HG03139 (cell line): ENCODE measurements around the gene MICALL2.

Experiments used
- ATAC-seq: cut with Tn5 transposase; IDR thresholded peaks from one replicate; pipeline ENCODE4 v1.9.1; 2021; ENCODE audit not compliant: unreplicated experiment

Gene MICALL2

DNA sequence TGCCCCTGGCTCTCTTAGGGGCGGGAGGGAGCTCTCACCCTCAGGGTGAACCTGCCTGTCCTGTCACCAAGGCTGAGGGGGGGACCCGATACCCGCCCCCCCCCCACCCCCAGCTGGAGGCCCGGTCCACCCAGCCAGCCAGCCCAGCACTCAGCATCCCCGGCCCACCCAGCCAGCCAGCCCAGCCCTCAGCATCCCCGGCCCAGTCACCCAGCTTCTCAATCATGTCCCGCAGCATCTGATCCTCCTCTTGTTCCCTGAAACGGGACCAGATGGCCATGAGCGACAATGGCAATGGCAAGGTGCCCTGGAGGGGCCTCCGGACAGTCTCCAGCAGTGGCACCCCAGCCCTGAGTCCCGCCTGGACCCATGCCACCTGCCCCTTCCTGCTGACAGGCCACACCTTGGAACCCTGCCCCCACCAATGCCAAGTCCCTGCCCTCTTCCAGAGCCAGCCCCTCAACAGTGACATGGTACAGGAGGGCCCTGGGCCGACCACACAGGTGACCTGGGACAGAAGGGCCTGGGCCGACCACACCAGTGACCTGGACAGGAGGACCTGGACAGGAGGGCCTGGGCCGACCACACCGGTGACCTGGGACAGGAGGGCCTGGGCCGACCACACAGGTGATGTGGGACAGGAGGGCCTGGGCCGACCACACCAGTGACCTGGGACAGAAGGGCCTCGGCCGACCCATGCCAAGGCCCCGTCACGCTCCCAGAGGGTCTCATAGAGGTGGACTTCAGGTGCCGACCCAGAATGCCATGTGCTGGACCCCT lies 24.2 kb downstream of the MICALL2 start:
- no peak for ATAC-seq

DNA sequence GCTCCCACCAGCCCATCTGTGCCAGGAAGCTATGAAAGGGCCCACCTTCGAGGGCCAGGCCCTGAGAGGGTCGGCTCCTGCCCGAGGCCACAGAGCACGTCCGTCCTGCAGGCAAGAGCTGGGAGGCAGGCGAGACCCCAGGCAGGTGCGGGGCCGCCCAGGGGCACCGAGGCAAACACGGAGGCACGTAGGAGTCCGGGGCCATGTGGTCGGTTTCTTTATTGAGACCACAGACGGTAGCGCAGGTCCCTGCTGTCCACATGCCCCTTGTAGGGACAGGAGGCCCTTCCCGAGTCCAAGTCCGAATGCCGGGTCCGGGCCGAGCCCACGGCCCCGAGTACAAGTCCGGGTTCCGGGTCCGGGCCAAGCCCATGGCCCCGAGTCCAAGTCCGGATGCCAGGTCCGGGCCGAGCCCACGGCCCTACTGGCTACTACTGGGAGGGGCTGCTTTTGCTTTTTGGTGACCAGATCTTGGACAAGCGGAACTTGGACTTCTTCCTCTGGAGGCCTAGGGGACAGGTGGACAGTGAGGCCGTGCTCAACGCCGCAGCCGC lies 25.0 kb downstream of the MICALL2 start:
- ATAC-seq: no peak

DNA sequence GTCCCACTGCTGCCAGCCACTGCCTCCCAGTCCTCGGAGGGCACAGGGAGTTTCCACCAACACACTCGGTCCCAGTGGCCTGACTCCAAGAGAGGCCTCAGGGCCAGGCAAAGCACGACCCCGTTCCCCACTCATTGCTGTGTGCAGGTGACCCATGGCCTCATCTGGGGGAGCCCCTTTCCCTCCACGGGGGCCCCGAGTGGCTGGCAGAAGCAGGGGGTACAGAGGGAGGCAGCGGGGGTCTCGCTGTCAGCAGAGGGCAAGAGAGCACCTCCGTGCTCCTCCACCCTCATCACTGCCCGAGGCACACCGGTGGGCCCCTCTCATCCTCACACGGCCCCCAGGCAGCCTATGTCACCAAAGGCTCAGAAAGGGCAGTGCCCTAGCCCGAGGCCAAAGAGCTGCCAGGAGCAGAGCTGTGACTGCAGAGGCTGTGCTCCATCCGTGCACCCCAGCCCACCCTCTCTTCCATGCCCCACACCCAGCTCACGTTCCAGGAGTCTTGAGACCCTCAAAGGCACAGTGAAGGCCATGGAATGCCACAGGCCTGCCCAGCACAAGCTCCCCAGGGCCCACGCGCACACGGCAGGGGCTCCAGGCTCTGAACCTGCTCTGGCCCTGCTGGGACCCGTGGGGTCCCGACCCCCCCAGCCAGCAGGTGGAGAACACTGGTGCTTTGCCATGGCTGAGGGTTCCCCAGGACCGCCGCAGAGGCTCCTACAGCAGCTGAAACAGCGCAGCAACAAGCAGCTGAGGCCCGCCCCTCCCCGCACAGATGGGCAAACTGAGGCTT lies 25.9 kb downstream of the MICALL2 start:
- no peak for ATAC-seq

DNA sequence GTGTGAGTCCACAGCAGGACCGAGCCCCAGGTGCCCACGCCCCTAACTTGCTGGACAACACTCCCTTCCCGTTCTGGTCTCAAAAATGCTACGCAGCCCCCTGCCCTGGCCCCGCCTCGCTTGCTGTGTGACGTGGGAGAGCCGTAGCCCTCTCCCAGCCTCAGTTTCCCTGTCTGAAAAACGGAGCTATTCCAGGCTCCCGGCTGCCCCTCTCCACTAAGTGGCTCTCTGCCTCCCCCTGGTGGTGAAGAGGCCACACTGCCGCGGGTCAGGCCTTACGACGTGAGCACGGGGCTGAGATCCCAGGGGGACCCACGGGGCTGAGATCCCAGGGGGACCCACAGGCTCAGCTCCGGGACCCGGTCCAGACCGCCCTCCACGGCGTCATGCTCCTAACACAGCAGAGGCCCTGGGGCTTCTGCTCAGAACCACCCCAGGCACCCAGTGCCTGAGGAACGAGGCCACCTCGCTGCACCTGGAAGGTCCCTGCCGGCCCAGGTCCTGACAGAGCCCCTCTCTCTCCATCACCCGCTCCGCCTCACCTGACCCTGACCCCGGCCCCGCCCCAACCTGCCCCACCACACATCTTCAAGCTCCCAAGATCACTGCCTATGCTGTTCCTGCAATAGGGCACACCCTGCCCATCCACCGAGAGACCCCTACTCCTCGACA lies 26.7 kb downstream of the MICALL2 start:
- ATAC-seq: no peak

DNA sequence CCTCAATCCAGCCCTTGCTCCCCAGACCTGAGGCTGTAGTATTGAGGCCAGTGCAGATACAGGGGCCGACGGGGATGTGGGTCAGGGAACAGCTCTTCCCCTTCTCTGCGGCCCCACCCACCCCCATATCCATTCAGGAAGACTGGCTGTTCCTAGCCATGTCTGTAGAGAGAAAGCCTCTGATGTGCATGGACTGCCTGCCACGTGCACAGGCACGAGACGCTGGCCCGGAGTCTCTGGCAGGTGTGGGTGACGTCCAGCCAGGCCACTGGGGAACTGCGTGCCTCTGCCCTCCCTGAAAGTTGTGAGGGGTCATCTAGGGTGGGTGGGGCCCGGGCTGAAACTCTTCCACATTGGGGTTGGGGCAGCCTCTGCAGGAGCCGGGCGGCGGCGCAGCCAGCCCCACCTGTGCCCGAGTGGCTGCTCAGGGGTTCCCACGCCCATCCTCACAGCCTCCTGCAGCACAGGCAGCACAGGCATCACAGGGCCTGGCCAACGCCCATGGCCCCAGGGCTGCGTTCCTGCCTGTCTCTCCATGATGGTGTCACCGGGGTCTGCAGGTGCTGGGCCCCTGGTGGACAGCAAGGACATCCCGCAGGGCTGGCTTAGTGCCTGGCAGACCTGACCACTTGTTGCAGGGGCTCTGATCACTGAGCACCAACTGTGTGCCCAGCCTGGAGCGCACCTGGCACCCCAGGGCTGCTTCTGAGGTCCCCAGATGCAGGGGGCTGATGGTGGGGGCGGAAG lies 27.5 kb downstream of the MICALL2 start:
- ATAC-seq: no peak

DNA sequence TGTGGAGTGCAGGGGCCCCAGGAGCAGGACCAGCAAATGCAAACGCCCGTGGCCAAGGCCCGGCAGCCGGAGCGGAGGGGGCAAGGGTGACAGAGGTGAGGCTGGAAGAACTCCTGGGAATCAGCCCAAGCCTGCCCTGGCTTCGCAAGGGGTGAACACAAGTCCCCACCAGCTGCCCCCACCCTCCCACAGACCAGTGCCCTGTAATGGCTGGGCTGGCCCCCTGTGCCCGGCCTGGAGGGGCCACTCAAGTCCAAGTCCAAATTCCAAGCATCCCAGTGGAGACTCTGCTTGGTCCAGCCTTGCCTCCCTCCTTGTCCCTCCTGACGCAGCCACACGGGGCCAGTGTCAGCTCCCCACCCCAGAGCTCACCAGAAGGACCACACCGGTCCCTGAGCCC lies 28.0 kb downstream of the MICALL2 start:
- ATAC-seq: no peak

DNA sequence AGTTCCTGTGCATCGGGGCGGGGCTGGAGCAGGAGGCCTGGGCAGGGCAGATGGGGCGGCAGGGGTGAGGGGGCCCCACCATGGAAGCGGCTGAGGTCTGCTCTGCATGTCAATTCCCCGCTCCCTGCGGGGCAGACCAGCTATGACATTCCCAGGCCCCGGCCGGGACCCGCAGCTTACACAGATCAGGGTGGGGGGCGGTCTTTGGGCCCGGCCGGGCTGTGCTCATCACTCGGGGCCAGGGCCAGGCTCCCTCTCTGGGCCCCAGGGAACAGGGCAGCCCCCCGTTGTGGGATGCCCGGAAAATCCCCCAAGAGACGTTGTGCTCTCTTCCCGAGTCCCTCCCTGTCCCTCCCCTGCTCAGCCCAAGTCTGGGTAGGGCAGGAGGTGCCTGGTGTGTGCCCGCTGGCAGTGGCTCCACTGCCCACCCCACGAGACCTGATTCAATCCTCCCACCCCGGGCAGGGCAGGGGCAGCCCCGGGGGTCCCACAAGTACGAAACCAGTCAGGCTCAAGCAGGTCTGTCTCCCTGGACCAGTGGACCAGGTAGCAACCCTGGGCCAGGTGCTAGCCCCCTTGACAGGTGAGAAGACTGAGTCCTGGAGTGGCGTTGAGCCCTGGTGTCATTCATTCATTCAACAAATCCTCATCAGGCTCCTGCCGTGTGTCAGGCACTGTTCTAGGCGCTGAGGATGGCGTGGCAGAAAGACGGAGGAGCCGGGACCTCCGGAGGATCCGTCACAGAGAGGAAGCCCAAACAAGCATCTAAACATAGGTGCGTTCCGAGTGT lies 29.0 kb downstream of the MICALL2 start:
- no peak for ATAC-seq

DNA sequence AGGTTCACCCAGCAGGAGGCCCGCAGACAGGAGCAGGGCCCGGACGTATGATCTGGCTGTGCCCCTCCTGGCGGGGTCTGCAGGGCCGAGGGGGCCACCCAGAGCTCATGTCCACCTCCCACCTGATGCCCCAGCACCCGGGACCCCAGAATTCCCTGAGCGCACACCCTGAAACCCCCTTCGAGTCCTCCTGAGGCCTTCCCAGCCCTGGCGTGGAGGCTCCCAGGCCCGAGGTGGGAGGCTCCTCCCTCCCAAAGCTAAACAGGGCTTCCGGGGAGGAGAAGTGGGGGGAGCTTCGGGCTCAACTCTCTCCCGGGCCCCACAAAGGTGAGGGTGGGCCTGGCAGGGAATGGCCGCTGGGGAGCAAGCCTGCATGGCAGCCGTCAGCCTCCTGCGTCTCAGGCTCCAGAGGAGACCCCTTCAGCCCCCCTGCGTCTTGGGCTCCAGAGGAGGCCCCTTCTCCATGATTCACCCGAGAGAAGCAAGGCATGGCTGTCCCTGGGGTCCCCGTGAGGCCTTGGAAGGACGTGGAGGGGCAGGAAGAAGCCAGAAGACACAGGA lies 30.2 kb downstream of the MICALL2 start:
- ATAC-seq: no peak

DNA sequence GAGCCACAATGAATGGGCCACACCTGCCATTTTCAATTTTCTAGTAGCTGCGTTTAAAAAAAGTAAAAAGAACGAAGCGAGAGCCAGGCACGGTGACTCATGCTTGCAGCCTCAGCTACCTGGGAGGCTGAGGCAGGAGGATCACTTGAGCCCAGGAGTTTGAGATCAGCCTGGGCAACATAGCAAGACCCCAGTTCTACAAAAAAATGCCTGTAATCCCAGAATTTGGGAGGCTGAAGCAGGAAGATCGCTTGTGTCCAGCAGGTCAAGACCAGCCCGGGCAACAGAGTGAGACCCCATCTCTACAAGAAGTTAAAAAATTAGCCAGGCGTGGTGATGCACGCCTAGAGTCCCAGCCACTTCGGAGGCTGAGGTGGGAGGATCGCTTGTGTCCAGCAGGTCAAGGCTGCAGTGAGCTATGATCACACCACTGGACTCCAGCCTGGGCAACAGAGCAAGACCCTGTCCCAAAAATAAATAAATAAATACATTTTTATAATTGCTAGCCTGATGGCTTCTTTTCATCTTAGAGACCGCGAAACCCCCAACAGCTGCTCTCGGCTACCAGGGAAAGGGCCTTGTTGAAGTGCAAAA lies 32.1 kb downstream of the MICALL2 start:
- ATAC-seq: no peak

DNA sequence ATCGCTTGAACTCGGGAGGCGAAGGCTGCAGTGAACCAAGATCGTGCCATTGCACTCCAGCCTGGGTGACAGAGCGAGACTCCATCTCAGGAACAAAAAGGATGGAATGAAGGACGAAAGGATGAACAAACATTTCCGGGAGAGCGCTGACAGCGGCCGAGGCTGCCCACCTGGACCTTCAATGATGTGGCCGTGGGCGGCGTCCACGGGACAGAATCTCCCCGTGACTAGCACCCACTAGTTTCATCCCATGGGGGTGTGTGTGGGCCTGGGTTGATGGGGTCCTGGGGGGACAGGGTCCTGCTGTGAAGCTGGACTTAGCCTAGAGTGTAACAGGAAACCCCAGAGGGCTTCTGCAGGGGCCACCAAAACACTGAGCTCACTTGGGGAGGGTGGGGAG lies 32.8 kb downstream of the MICALL2 start:
- ATAC-seq: no peak

DNA sequence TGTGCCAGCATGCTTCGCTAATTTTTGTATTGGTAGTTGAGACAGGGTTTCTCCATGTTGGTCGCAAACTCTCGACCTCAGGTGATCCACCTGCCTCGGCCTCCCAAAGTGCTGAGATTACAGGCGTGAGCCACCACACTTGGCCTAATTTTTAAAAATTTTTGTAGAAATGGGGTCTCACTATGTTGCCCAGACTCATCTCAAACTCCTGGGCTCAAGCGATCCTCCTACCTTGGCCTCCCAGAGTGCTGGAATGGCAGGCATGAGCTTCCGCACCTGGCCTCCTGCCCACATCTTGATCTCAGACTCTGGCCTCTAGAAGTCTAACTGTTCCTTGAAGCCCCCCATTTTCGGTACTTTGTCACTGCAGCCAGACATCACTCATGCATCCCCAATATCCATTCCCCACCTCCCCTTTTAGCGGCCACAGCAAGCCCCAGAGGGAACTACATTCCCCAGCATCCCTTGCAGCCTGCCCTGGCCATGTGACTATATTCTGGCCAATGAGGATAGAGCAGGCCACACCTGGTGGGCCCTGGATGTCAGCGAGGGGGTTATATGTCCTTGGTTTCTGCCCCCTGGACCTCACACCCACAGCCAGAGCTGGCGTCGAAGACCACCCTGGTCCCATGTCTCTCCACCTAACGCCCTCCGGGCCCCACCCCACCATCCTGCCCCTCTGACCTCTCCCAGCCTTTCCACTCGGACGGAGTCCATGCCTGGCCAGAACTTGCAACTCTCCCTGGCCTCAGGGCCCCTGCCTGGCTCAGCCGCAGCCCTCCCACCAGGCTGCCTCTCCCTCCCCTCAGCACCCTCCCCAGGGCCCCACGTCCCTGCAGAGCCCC lies 33.8 kb downstream of the MICALL2 start:
- ATAC-seq: no peak

DNA sequence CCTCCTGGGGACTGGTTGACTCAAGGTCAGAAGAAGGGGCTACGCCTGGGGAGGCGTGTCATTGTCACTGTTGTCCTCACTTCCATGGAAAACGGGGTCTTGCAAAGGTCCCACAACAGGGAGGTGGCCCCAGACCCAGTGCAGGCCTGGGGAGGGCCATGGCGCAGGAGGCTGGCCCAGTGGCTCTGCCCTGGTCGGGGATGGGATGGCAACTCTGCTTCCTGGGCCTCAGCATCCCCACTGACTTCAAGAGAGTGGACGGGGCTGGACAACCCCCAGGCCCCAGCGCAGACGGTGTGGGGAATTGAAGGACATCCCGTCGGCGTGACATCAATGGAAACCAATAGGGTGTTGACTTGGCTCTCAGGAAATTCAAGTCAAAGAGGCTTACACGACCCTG lies 35.2 kb downstream of the MICALL2 start:
- no peak for ATAC-seq

DNA sequence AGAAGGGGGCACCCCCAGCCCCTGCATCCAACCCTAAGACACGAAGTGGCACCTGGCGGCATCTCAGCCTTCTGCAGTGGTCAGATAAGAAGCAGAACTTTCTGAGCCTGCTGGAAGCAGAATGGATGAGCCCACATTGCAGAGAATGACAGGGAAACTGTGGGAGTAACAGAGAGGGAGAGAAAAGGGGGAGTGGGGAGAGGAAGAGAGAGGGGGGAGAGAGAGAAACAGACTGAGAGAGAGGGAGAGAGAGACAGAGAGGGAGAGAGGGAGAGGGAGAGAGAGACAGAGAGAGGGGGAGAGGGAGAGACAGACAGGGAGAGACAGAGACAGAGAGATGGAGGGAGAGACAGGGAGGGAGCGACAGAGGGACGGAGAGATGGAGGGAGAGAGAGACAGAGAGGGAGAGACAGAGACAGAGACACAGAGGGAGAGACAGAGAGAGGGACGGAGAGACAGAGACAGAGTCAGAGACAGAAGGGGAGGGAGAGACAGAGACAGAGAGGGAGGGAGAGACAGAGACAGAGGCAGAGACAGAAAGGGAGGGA lies 35.9 kb downstream of the MICALL2 start:
- ATAC-seq: no peak

DNA sequence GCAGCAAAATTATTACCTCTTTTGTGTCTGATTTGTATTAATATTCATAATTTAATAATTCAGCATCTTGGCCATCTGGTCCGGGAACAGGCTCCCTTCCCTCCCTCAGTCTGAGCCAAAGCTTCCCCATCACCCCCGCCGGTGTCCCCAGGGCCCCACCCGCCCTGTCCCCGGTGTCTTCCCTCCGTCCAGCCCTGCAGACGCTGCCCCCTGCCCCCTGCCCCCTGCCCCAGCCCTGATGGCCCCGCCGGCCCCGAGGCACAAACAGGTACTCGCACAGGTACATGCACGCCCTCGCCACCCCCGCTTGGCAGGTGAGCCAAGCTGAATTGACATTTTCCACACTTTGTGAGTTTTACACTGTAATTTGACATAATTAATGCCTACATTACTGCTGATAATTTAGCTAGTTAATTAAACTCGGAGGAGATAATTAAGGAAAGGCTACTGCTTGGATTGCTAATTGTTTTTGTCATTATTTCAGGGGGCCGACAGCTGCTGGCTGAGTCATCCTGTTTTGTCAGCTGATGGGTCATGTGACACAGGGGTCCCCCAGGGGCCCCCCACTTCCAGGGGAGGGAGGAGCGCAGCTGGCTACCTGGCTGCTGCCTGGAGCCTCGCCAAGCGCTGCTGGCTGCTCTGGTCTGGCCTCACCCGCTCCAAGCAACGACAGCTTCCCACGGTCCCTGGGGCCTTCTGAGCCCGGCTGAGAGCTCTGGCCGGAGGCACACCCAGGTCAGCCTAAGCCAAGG lies 36.6 kb downstream of the MICALL2 start:
- ATAC-seq: no peak

DNA sequence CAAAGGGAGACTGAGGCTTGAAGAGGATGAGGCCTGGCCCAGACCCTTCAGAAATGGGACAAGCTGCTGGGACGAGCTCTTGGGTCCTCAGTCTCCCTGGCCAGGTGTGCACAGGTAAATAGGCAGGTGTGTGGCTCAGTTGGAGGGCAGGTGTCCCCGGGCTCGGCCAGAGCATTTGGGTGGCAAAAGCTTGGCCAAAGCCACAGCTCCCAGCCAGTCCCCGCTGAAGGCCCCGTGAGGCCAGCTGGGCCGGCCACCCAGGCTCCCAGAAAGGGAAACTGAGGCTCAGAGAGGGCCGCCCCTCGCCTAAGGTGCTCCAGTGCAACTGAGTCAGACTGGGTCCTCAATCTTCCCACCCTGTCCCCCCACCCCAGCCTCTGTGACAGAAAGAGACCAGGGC lies 37.3 kb downstream of the MICALL2 start:
- ATAC-seq: no peak

DNA sequence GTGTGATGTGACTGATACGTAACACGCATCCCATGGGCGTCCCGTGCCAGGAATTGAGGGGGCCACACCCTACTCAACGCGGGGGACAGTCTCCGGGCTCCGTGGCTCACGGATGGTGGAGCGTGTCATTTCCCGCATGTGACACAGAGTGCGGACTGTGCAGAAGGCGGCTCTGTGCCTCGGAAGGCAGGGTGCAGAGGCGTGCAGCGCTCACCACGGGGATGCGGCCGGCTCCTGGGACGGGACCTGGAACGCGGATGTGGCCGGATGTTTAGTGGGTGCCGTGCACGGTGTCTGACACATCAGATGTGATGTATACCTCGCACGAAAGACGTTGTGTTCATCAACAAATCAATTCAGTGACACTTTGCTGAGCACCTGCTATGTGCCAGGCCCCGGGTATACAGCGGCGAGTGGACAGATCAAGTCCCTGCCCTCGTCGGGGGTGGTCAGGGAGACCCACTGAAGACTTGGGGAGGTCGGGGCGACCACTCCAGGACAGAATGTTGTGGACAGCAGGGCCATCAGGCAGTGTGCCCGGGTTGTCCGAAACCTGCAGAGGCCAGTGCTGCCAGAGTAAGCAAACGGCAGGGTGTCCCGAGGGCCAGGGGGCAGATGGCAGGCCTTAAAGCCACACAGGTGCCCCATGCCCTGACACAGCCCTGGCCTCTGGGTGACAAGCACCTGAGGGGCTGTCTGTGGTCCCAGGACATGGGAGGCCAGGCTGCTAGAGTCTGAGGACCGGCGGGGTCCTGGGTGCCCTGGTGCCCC lies 38.1 kb downstream of the MICALL2 start:
- no peak for ATAC-seq

DNA sequence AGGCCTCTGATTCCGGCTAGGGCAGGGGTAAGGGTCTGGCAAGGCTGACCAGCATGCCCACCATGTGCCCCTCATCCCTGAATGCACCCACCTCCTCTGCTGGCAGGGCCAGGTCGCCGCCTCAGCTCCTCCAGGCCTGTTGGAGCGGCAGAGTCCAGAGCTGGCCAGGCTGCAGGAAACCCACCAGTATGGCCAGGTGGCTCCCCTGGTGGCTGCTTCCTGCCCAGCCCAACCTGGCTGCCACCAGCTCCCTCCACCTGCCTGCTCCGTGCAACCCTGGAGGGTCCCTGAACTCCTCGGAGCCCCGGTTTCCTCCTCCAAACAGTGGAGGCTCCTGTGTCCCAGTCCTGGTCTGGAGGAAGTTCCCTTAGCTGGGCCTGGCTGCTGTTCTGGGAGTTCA lies 39.6 kb downstream of the MICALL2 start:
- ATAC-seq: no peak
